Vagina (tissue), 2 donors: ENCODE results near the gene DEGS1. TPM values are rescaled to one million over a fixed set of nuclear protein-coding genes. Genes with fewer than 3 reads are reported as not detected.

Experiments used
- DNase-seq, 2 donors: peaks; one replicate each; pipeline ENCODE4 v3.0.0-alpha.2; 2017; ENCODE audit errors: extremely low spot score in 2 of 2
- H3K27ac ChIP-seq: fragments of 200-600 bp; sonication (generic); one replicate; pipeline ENCODE4 v1.5.1; 2019
- H3K27me3 ChIP-seq: fragments of 200-600 bp; sonication (generic); one replicate; pipeline ENCODE4 v1.5.1; 2019
- H3K36me3 ChIP-seq, 2 donors: fragments of 200-600 bp; sonication (generic); one replicate each; pipeline ENCODE4 v1.5.1; 2017 to 2019
- H3K4me1 ChIP-seq: fragments of 200-600 bp; sonication (generic); one replicate; pipeline ENCODE4 v1.5.1; 2019
- H3K4me3 ChIP-seq, 2 donors: fragments of 200-600 bp; sonication (generic); 1 replicate in 1 of 2; 2 replicates in 1 of 2; pipeline ENCODE4 v1.5.1; 2016 to 2019
- H3K9me3 ChIP-seq: fragments of 200-600 bp; sonication (generic); one replicate; pipeline ENCODE4 v1.5.1; 2019
- POLR2A ChIP-seq, 2 donors: fragments of 450-650 bp; IDR thresholded peaks; one replicate each; pipeline ENCODE4 v1.6.1; 2017; ENCODE audit warnings: antibody characterized with exemption in 2 of 2, mild to moderate bottlenecking in 2 of 2, moderate library complexity in 2 of 2
- POLR2AphosphoS5 ChIP-seq, 2 donors: sonication (generic); formaldehyde crosslinking; IDR thresholded peaks; one replicate each; pipeline ENCODE4 v1.9.0; 2017; ENCODE audit warnings: antibody characterized with exemption in 2 of 2, mild to moderate bottlenecking in 2 of 2, low read depth in 1 of 2; ENCODE audit not compliant: insufficient read depth in 1 of 2
- intact Hi-C: fragments of 100-400 bp; cut with DNase I; formaldehyde crosslinking; loops from one replicate; pipeline ENCODE4 v1.15.1; 2023
- total RNA-seq: library from RNA; depleted of rRNA; stranded (reverse); fragments of >200 nt; gene quantifications from one replicate; pipeline ENCODE4 v1.2.3, GENCODE V29; 2016
- TF ChIP-seq, protein P1 (sequence below), 3 experiments: fragments of 450-650 bp in 2 of 3; fragments of 200-600 bp in 1 of 3; sonication (generic) in 1 of 3; IDR thresholded peaks; one replicate each; pipeline ENCODE4 v1.5.1; 2017 to 2019; ENCODE audit warnings: antibody characterized with exemption in 3 of 3, mild to moderate bottlenecking in 2 of 3, moderate library complexity in 2 of 3

The DEGS1 gene
- total RNA-seq, 1 donor from 2014 or later = 130 TPM

DNA sequence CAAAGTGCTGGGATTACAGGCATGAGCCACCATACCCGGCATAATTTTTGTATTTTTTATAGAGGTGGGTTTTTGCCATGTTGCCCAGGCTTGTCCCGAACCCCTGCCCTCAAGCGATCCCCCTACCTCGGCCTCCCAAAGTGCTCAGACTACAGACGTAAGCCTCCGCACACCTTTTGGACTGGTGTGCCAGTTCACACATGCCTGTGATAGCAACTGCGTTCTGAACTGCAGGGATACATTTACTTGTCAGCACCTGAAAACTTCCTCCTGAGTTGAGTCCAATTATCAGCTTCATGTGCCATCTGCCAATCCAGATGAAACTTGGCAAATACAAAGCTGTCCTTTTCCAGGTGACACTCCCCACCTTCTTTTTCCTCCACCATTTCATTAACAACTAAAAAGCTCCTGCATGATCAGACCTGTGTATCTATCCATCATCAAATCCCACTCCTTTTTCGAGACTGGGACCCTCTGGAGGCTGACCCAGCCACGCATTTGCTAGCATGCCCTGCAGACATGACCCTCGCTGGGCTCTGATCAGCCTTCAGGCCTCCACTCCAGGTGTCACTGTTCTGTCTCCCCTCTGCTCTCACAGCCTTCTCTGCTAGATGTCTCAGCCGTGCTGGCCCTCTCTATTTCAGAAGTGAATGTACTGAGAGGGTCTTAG, 2.1 kb upstream of the DEGS1 start:
- intact Hi-C loops = no loop called here
- Histone ChIP-seq H3K27ac (no peak overlapping the region), H3K36me3 (no peaks in the 10 kb centered on the region), H3K4me3 (no peak overlapping the region), H3K4me1 (peaks cover 24% of the 10 kb centered on the region), H3K27me3 (no peaks in the 10 kb centered on the region), H3K9me3 (no peaks in the 10 kb centered on the region)
- DNase-seq = no peak
- TF ChIP-seq POLR2A (IDR thresholded peaks at IDR 0.05) (no peak), POLR2AphosphoS5 (IDR thresholded peaks at IDR 0.05; ENCODE audit: insufficient read depth in 1 of 2, low read depth in 1 of 2) (no peak)
- TF ChIP-seq, protein P1, sequence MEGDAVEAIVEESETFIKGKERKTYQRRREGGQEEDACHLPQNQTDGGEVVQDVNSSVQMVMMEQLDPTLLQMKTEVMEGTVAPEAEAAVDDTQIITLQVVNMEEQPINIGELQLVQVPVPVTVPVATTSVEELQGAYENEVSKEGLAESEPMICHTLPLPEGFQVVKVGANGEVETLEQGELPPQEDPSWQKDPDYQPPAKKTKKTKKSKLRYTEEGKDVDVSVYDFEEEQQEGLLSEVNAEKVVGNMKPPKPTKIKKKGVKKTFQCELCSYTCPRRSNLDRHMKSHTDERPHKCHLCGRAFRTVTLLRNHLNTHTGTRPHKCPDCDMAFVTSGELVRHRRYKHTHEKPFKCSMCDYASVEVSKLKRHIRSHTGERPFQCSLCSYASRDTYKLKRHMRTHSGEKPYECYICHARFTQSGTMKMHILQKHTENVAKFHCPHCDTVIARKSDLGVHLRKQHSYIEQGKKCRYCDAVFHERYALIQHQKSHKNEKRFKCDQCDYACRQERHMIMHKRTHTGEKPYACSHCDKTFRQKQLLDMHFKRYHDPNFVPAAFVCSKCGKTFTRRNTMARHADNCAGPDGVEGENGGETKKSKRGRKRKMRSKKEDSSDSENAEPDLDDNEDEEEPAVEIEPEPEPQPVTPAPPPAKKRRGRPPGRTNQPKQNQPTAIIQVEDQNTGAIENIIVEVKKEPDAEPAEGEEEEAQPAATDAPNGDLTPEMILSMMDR (IDR thresholded peaks at IDR 0.05) = no peak

- TF ChIP-seq, protein P1 (IDR thresholded peaks at IDR 0.05) = no peak
- TF ChIP-seq POLR2A (IDR thresholded peaks at IDR 0.05) = no peak
- TF ChIP-seq POLR2AphosphoS5 (IDR thresholded peaks at IDR 0.05; ENCODE audit: insufficient read depth in 1 of 2, low read depth in 1 of 2) = no peak
- no peak for DNase-seq
- H3K9me3 ChIP-seq = no peaks in the 10 kb centered on the region
- H3K4me3 ChIP-seq = no peak overlapping the region
- no peaks in the 10 kb centered on the region for H3K36me3 ChIP-seq
- H3K27ac ChIP-seq = peak overlapping the region; percentile 94
- H3K4me1 ChIP-seq = peaks cover 28% of the 10 kb centered on the region
- intact Hi-C loops = no loop called here
- no peaks in the 10 kb centered on the region for H3K27me3 ChIP-seq
Observed at GRCh38 chr1:224181453-224181810, 1.6 kb upstream of the DEGS1 start.

- H3K27me3 ChIP-seq = no peaks in the 10 kb centered on the region
- no peaks in the 10 kb centered on the region for H3K36me3 ChIP-seq
- H3K4me3 ChIP-seq = peak overlapping the region; percentile 90 to 91
- no peaks in the 10 kb centered on the region for H3K9me3 ChIP-seq
- peak overlapping the region; percentile 94 for H3K27ac ChIP-seq
- TF ChIP-seq POLR2A (IDR thresholded peaks at IDR 0.05) (no peak), POLR2AphosphoS5 (IDR thresholded peaks at IDR 0.05; ENCODE audit: insufficient read depth in 1 of 2, low read depth in 1 of 2) (no peak)
- TF ChIP-seq, protein P1 (IDR thresholded peaks at IDR 0.05) = no peak
- peaks cover 36% of the 10 kb centered on the region for H3K4me1 ChIP-seq
- intact Hi-C loops = no loop called here
- DNase-seq = no peak
Observed at GRCh38 chr1:224182057-224182865, 779 bp upstream of the DEGS1 start.

DNA sequence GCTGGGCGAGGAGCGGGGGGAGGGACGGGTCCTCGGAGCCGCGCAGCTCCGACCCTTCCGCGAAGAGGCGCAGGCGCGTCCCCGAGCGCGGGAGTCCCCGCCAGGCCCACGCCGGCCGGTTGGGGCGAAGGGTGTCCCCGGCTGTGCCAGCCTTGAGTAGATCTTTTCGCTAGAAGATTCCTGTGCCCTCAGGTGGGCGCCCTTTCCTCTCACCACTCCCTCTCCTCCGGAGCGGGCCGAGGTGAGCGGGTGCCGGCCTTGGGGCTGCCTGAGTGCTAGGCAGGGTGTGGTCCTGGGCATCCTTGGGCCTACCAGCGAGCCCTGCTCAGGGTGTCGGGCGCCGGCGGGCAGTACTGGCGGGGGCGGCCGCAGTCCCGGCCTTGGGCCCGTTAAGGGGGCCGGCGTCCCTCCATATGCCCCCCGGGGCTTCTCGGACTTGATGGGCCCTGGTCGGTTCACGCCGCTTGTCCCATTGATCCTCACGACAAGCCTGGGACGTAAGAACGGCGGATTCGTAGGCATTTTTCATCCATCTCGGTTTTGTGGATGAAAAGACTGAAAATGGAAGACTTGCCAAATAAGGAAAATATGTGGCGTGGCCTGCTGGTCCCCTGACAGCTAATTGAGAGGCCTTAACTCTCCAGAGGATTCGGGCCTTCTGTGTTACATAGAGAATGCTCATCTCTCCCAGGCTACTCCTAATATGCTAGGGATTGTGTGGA, 712 bp downstream of the DEGS1 start:
- Histone ChIP-seq H3K4me3 (peak overlapping the region; percentile 90 to 91), H3K27me3 (no peaks in the 10 kb centered on the region), H3K9me3 (no peaks in the 10 kb centered on the region), H3K27ac (peak overlapping the region; percentile 94), H3K4me1 (peaks cover 33% of the 10 kb centered on the region), H3K36me3 (no peaks in the 10 kb centered on the region)
- DNase-seq = no peak
- TF ChIP-seq, protein P1 (IDR thresholded peaks at IDR 0.05) = no peak
- peak in 1 of 2 donors; percentile 37 for TF ChIP-seq POLR2AphosphoS5 (IDR thresholded peaks at IDR 0.05; ENCODE audit: insufficient read depth in 1 of 2, low read depth in 1 of 2)
- intact Hi-C loops = no loop called here
